Testis (tissue), 3 donors: ENCODE results near the gene HSPA4. TPM values are rescaled to one million over a fixed set of nuclear protein-coding genes. Genes with fewer than 3 reads are reported as not detected.

Experiments
- DNase-seq: peaks from one replicate; pipeline ENCODE4 v3.0.0-alpha.2; 2019
- H3K27ac ChIP-seq, 2 donors: fragments of 200-600 bp; sonication (generic); one replicate each; pipeline ENCODE4 v1.5.1; 2019
- H3K27me3 ChIP-seq: fragments of 200-600 bp; sonication (generic); one replicate; pipeline ENCODE4 v1.5.1; 2019
- H3K36me3 ChIP-seq: fragments of 200-600 bp; sonication (generic); one replicate; pipeline ENCODE4 v1.5.1; 2017; ENCODE audit warnings: low read depth; ENCODE audit errors: missing control alignments
- H3K4me1 ChIP-seq: fragments of 200-600 bp; sonication (generic); one replicate; pipeline ENCODE4 v1.5.1; 2019
- H3K4me3 ChIP-seq, 2 donors: fragments of 200-600 bp; sonication (generic); one replicate each; pipeline ENCODE4 v1.5.1; 2017 to 2019
- H3K9me3 ChIP-seq: fragments of 200-600 bp; sonication (generic); one replicate; pipeline ENCODE4 v1.5.1; 2017
- CTCF ChIP-seq, 3 experiments: fragments of 450-650 bp in 2 of 3; fragments of 200-600 bp in 1 of 3; sonication (generic) in 1 of 3; IDR thresholded peaks; one replicate each; pipeline ENCODE4 v1.5.1; 2016 to 2019; ENCODE audit warnings: antibody characterized with exemption in 3 of 3, mild to moderate bottlenecking in 2 of 3, moderate library complexity in 1 of 3
- POLR2A ChIP-seq: fragments of 450-650 bp; IDR thresholded peaks from one replicate; pipeline ENCODE4 v1.6.1; 2017; ENCODE audit warnings: antibody characterized with exemption, mild to moderate bottlenecking, moderate library complexity
- WGBS, 2 donors: methylation state at CpG; one replicate each; pipeline ENCODE4 v1.1.5; 2018; 5-methylcytosine and 5-hydroxymethylcytosine counted together
- intact Hi-C: fragments of 100-400 bp; cut with DNase I; formaldehyde crosslinking; loops from one replicate; pipeline ENCODE4 v1.15.1; 2023; ENCODE audit warnings: low total_unique reads
- polyA plus RNA-seq: library from polyadenylated mRNA; stranded (reverse); fragments of 350-450 nt; fragmentation: Illumina TruSeq; extraction: RNeasy Lipid Tissue Mini Kit (QIAGEN cat#74804); gene quantifications from one replicate; pipeline ENCODE4 v1.2.3, GENCODE V29; 2014; ENCODE audit warnings: low read depth, low replicate concordance; ENCODE audit not compliant: insufficient read depth
- total RNA-seq, 2 donors: library from RNA; depleted of rRNA; stranded (reverse); fragments of >200 nt; gene quantifications; one replicate each; pipeline ENCODE4 v1.2.3, GENCODE V29; 2016

The HSPA4 gene
- total and polyA plus RNA-seq, 3 donors from 2014 or later = 107 to 143 (median 108) TPM

GRCh38 chr5:133025804-133026663 is 25.8 kb upstream of the HSPA4 start, which contains the start of gene ZCCHC10:
ZCCHC10 (minus strand) TSS chr5:133026549; CDS start chr5:133026537, 12 bp downstream.
- Histone ChIP-seq H3K4me1 (no peaks in the 10 kb centered on the region), H3K9me3 (no peaks in the 10 kb centered on the region), H3K36me3 (no peaks in the 10 kb centered on the region), H3K27me3 (no peaks in the 10 kb centered on the region), H3K4me3 (peak within 1 kb of the TSS; percentile 89 to 90), H3K27ac (peak within 1 kb of the TSS; percentile 90 to 94)
- DNase-seq = peak; percentile 97
- intact Hi-C loops = no loop called here
- TF ChIP-seq CTCF (IDR thresholded peaks at IDR 0.05) (no peak), POLR2A (peak; percentile 14)
- WGBS, 2 donors = 1% methylated on average over 28 to 51 of the region's 53 CpGs

GRCh38 chr5:133026664-133027153 is 25.1 kb upstream of the HSPA4 start:
- intact Hi-C loops = no loop called here
- no peak for DNase-seq
- WGBS, 2 donors = 4% methylated on average over 15 of the region's 15 CpGs
- peak overlapping the region; percentile 89 to 90 for H3K4me3 ChIP-seq
- TF ChIP-seq CTCF (IDR thresholded peaks at IDR 0.05) (no peak), POLR2A (no peak)
- H3K9me3 ChIP-seq = no peaks in the 10 kb centered on the region
- H3K27ac ChIP-seq = peak overlapping the region; percentile 90 to 94
- H3K4me1 ChIP-seq = no peaks in the 10 kb centered on the region
- H3K36me3 ChIP-seq = no peaks in the 10 kb centered on the region
- H3K27me3 ChIP-seq = no peaks in the 10 kb centered on the region

GRCh38 chr5:133029416-133029815 is 22.4 kb upstream of the HSPA4 start:
- intact Hi-C loops = no loop called here
- Histone ChIP-seq H3K9me3 (no peaks in the 10 kb centered on the region), H3K4me3 (no peak overlapping the region), H3K27me3 (no peaks in the 10 kb centered on the region), H3K4me1 (no peaks in the 10 kb centered on the region), H3K27ac (no peak overlapping the region), H3K36me3 (no peaks in the 10 kb centered on the region)
- 100% methylated on average over 1 of the region's 1 CpG for WGBS, 2 donors
- no peak for DNase-seq
- TF ChIP-seq POLR2A (no peak), CTCF (IDR thresholded peaks at IDR 0.05) (no peak)

GRCh38 chr5:133030343-133031005 is 21.3 kb upstream of the HSPA4 start:
- DNase-seq = no peak
- Histone ChIP-seq H3K4me3 (no peak overlapping the region), H3K36me3 (no peaks in the 10 kb centered on the region)

More at GRCh38 chr5:133030343-133031005, 21.3 kb upstream of the HSPA4 start:
- intact Hi-C loops = no loop called here
- Histone ChIP-seq H3K27me3 (no peaks in the 10 kb centered on the region), H3K9me3 (no peaks in the 10 kb centered on the region), H3K4me1 (no peaks in the 10 kb centered on the region), H3K27ac (no peak overlapping the region)
- no peak for TF ChIP-seq CTCF (IDR thresholded peaks at IDR 0.05)
- no peak for TF ChIP-seq POLR2A
- WGBS, 2 donors = 66 to 69% methylated on average over 2 of the region's 2 CpGs
